Left lung (tissue), 10 donors: Measurements from ENCODE around the gene GRIN3B. TPM values are rescaled to one million over a fixed set of nuclear protein-coding genes. Genes with fewer than 3 reads are reported as not detected.
A peak's percentile ranks its signal among the peaks of the same experiment; 100 is the strongest.

Experiments
- ATAC-seq: fragments of 200-7000 bp; cut with Tn5 transposase; one replicate; pipeline ENCODE4 v1.9.1; 2020; ENCODE audit warnings: moderate library complexity
- DNase-seq, 4 donors: peaks; one replicate each; pipeline ENCODE4 v3.0.0-alpha.2; 2013 to 2020
- H3K27ac ChIP-seq, 2 donors: fragments of 200-600 bp; sonication (generic) in 1 of 2; one replicate each; pipeline versions ENCODE4 v1.5.0 to v1.8.0; 2020 to 2021
- H3K27me3 ChIP-seq, 2 donors: fragments of 200-600 bp; sonication (generic) in 1 of 2; one replicate each; pipeline versions ENCODE4 v1.5.0 to v1.8.0; 2020 to 2021
- H3K36me3 ChIP-seq, 2 donors: fragments of 200-600 bp; sonication (generic) in 1 of 2; one replicate each; pipeline versions ENCODE4 v1.5.0 to v1.8.0; 2020 to 2021
- H3K4me1 ChIP-seq, 2 donors: fragments of 200-600 bp; one replicate each; pipeline ENCODE4 v1.8.0; 2021
- H3K4me3 ChIP-seq, 2 donors: fragments of 200-600 bp; sonication (generic) in 1 of 2; one replicate each; pipeline versions ENCODE4 v1.5.0 to v1.8.0; 2020 to 2021; ENCODE audit warnings: mild to moderate bottlenecking in 1 of 2
- H3K9me3 ChIP-seq, 2 donors: fragments of 200-600 bp; sonication (generic) in 1 of 2; one replicate each; pipeline versions ENCODE4 v1.5.0 to v1.8.0; 2020 to 2021
- intact Hi-C, 2 donors: fragments of 100-400 bp; cut with DNase I; formaldehyde crosslinking; loops; one replicate each; pipeline versions ENCODE4 v1.11.2 to v1.14.2; 2022
- polyA plus RNA-seq, 6 donors: library from polyadenylated mRNA; unstranded; fragments of 120-200 nt; gene quantifications; one replicate each; pipeline ENCODE4 v1.2.1, GENCODE V29; 2013; ENCODE audit not compliant: insufficient read length in 6 of 6
- total RNA-seq, 2 donors: library from RNA; stranded (reverse); fragmentation: NEBNext Ultra II Directional; extraction: Animal tissue kit (Norgen Biotek cat#: 25700); gene quantifications; one replicate each; pipeline ENCODE4 v1.2.1, GENCODE V29; 2021
- TF ChIP-seq, protein P1 (sequence below), 2 donors: fragments of 200-600 bp; sonication (generic) in 1 of 2; IDR thresholded peaks; one replicate each; pipeline versions ENCODE4 v1.5.0 to v1.8.0; 2021; ENCODE audit warnings: antibody characterized with exemption in 2 of 2
- donor health status: DM: no; HTN: yes; CAD: no.
- donor health status: DM: no; HTN: no; CAD: no.

The GRIN3B gene
- total and polyA plus RNA-seq, 8 donors, result 0.37 to 2.7 (median 0.60) TPM; not detected in 1

DNA sequence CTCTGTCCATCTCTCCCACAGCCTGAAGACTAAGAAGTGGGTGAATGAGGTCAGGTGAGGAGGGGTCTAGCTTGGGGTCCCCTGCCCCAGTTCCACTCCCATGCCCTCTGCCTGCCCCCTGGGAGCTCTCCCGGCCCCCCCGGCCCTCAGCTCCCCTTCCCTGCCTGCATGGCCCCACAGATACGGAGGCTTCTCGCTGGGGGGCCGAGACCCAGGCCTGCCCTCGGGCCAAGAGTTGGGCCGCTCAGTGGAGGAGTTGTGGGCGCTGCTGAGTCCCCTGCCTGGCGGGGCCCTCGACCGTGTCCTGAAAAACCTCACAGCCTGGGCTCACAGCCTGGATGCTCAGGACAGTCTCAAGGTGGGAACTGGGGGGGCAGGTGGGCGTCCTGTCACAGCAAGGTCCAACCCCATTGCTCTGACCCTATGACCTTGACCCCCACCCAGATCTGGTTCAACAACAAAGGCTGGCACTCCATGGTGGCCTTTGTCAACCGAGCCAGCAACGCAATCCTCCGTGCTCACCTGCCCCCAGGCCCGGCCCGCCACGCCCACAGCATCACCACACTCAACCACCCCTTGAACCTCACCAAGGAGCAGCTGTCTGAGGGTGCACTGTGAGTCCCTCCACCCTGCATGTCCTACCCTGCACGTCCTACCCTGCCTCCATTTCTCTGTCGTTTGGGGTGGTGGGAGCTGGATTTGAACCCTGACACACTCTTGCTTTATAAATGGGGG is 55.8 kb downstream of the GRIN3B start:
- Histone ChIP-seq H3K36me3 (peaks cover 0 to 61% of the 10 kb centered on the region in 2 donors), H3K9me3 (peaks cover 0 to 31% of the 10 kb centered on the region in 2 donors), H3K4me3 (no peak overlapping the region), H3K27ac (no peak overlapping the region), H3K27me3 (no peaks in the 10 kb centered on the region), H3K4me1 (no peaks in the 10 kb centered on the region)
- no peak for DNase-seq
- intact Hi-C loops, result no loop called here
- no peak for ATAC-seq
- TF ChIP-seq, protein P1, sequence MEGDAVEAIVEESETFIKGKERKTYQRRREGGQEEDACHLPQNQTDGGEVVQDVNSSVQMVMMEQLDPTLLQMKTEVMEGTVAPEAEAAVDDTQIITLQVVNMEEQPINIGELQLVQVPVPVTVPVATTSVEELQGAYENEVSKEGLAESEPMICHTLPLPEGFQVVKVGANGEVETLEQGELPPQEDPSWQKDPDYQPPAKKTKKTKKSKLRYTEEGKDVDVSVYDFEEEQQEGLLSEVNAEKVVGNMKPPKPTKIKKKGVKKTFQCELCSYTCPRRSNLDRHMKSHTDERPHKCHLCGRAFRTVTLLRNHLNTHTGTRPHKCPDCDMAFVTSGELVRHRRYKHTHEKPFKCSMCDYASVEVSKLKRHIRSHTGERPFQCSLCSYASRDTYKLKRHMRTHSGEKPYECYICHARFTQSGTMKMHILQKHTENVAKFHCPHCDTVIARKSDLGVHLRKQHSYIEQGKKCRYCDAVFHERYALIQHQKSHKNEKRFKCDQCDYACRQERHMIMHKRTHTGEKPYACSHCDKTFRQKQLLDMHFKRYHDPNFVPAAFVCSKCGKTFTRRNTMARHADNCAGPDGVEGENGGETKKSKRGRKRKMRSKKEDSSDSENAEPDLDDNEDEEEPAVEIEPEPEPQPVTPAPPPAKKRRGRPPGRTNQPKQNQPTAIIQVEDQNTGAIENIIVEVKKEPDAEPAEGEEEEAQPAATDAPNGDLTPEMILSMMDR (IDR thresholded peaks at IDR 0.05), result no peak

DNA sequence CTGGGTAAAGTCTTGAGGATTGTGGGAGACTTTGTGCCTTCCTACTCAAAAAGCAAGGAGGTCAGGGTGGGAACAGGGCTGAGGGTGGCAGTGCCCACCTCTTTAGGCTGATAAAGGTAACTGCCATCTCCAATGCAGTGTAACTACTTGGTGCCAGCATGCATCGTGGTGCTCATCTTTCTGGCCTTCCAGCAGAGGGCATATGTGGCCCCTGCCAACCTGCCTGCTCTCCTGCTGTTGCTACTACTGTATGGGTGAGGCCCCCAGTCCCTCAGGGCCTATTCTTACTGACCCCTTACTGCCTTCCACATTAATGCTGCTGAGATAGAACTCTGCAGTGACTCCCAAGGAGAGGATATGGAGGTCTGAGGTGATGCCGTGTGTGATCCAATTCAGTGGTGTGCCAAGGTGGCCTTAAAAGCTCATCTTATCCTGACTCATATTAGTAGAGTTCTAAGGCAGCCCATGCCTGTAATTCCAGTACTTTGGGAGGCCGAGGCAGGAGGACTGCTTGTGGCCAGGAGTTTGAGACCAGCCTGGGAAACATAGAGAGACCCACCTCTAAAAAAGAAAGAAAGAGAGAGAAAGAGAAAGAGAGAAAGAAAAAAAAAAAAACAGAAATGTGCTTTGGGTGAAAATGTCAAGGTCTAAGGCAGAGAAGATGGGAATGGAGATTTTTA is 57.1 kb downstream of the GRIN3B start:
- H3K9me3 ChIP-seq, result peaks cover 0 to 31% of the 10 kb centered on the region in 2 donors

DNA sequence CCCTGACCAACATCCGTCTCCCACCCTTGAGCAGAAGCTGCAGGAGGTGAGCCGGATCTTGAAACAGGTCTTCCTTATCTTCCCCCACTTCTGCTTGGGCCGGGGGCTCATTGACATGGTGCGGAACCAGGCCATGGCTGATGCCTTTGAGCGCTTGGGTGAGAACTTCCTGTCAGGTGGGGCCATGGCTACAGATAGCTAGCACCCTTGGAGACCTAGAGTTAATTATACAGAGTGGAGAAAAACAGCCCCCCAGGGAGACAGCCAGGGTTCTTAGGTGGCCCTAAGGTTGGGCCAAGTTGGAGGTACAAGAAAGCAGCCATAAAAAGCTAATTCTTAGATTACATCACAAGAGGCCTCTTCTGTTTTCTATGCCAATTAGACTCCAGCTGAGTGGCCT is 57.9 kb downstream of the GRIN3B start:
- no peak overlapping the region for H3K4me3 ChIP-seq
- no peaks in the 10 kb centered on the region for H3K4me1 ChIP-seq
- H3K9me3 ChIP-seq, result peaks cover 0 to 31% of the 10 kb centered on the region in 2 donors
- intact Hi-C loops, result no loop called here
- DNase-seq (no peak), ATAC-seq (no peak)
- TF ChIP-seq, protein P1 (IDR thresholded peaks at IDR 0.05), result no peak
- H3K36me3 ChIP-seq, result peaks cover 0 to 57% of the 10 kb centered on the region in 2 donors
- H3K27ac ChIP-seq, result no peak overlapping the region
- H3K27me3 ChIP-seq, result no peaks in the 10 kb centered on the region

More for the DNA sequence above, 57.1 kb downstream of the GRIN3B start:
- Histone ChIP-seq H3K27me3 (no peaks in the 10 kb centered on the region), H3K27ac (no peak overlapping the region), H3K4me1 (no peaks in the 10 kb centered on the region), H3K36me3 (peaks cover 0 to 57% of the 10 kb centered on the region in 2 donors), H3K4me3 (no peak overlapping the region)
- intact Hi-C loops, result no loop called here
- ATAC-seq, result peak; percentile 63
- no peak for DNase-seq
- TF ChIP-seq, protein P1 (IDR thresholded peaks at IDR 0.05), result no peak

Other genes starting within 250 kb of the GRIN3B start
- 10 to 100 TPM; 19.2 to 44.0 TPM for gene MISP, start 249.3 kb upstream of the GRIN3B start, total RNA-seq
- gene MISP, start 249.3 kb upstream of the GRIN3B start, polyA plus RNA-seq, result 10 to 100 TPM in 3 of 6 donors, 1 to 10 TPM in 3; 5.8 to 15.6 (median 10.6) TPM
- 100 to 1,000 TPM; 236 to 354 TPM for gene PTBP1, start 203.0 kb upstream of the GRIN3B start, total RNA-seq
- 100 to 1,000 TPM; 317 to 374 (median 340) TPM for gene PTBP1, start 203.0 kb upstream of the GRIN3B start, polyA plus RNA-seq
- gene PLPPR3, start 178.5 kb upstream of the GRIN3B start, total RNA-seq, result 1 to 10 TPM; 1.6 to 1.9 TPM
- 10 to 100 TPM in 1 of 6 donors, 1 to 10 TPM in 5; 4.9 to 11.9 (median 6.8) TPM for gene PLPPR3, start 178.5 kb upstream of the GRIN3B start, polyA plus RNA-seq
- gene AZU1, start 172.6 kb upstream of the GRIN3B start, total RNA-seq, result 1 to 10 TPM; 1.3 TPM
- gene AZU1, start 172.6 kb upstream of the GRIN3B start, polyA plus RNA-seq, result 1 to 10 TPM; 1.7 to 4.7 (median 2.5) TPM
- gene PRTN3, start 159.4 kb upstream of the GRIN3B start, total RNA-seq, result under 1 TPM; 0.55 to 0.58 TPM
- gene PRTN3, start 159.4 kb upstream of the GRIN3B start, polyA plus RNA-seq, result 1 to 10 TPM; 1.5 to 3.8 (median 3.0) TPM
- gene ELANE, start 148.1 kb upstream of the GRIN3B start, total RNA-seq, result 1 to 10 TPM in 1 of 2 donors, under 1 TPM in 1; 0.89 to 1.3 TPM
- gene ELANE, start 148.1 kb upstream of the GRIN3B start, polyA plus RNA-seq, result 1 to 10 TPM in 4 of 6 donors, under 1 TPM in 2; 0.70 to 2.2 (median 1.2) TPM
- 10 to 100 TPM; 78.0 to 85.3 TPM for gene CFD, start 140.8 kb upstream of the GRIN3B start, total RNA-seq
- 10 to 100 TPM in 2 of 6 donors, 1 to 10 TPM in 4; 4.9 to 22.9 (median 8.1) TPM for gene CFD, start 140.8 kb upstream of the GRIN3B start, polyA plus RNA-seq
- 10 to 100 TPM; 51.7 to 55.8 TPM for gene MED16, start 107.2 kb upstream of the GRIN3B start, total RNA-seq
- 10 to 100 TPM; 42.4 to 61.7 (median 53.0) TPM for gene MED16, start 107.2 kb upstream of the GRIN3B start, polyA plus RNA-seq
- not detected for gene RNU6-9, start 106.9 kb upstream of the GRIN3B start, total RNA-seq
- not detected for gene RNU6-9, start 106.9 kb upstream of the GRIN3B start, polyA plus RNA-seq
- 10 to 100 TPM; 46.1 to 66.3 TPM for gene R3HDM4, start 87.2 kb upstream of the GRIN3B start, total RNA-seq
- gene R3HDM4, start 87.2 kb upstream of the GRIN3B start, polyA plus RNA-seq, result 10 to 100 TPM; 28.8 to 51.2 (median 37.4) TPM
- gene KISS1R, start 83.1 kb upstream of the GRIN3B start, total RNA-seq, result under 1 TPM in 1 of 2 donors, not detected in 1; 0.23 TPM
- under 1 TPM in 2 of 6 donors, not detected in 4; 0.11 to 0.15 TPM for gene KISS1R, start 83.1 kb upstream of the GRIN3B start, polyA plus RNA-seq
- gene ARID3A, start 74.4 kb upstream of the GRIN3B start, total RNA-seq, result 10 to 100 TPM; 20.7 to 35.7 TPM
- 10 to 100 TPM; 20.6 to 30.5 (median 23.6) TPM for gene ARID3A, start 74.4 kb upstream of the GRIN3B start, polyA plus RNA-seq
- 10 to 100 TPM; 36.1 to 40.7 TPM for gene WDR18, start 16.1 kb upstream of the GRIN3B start, total RNA-seq
- 10 to 100 TPM; 26.6 to 35.9 (median 34.1) TPM for gene WDR18, start 16.1 kb upstream of the GRIN3B start, polyA plus RNA-seq
- 100 to 1,000 TPM; 135 to 154 TPM for gene TMEM259, start 20.7 kb downstream of the GRIN3B start, total RNA-seq
- 100 to 1,000 TPM in 2 of 6 donors, 10 to 100 TPM in 4; 74.2 to 117 (median 98.7) TPM for gene TMEM259, start 20.7 kb downstream of the GRIN3B start, polyA plus RNA-seq
- not detected for gene RNU6-2, start 21.1 kb downstream of the GRIN3B start, total RNA-seq
- not detected for gene RNU6-2, start 21.1 kb downstream of the GRIN3B start, polyA plus RNA-seq
- gene CNN2, start 26.2 kb downstream of the GRIN3B start, total RNA-seq, result 100 to 1,000 TPM; 250 to 259 TPM
- gene CNN2, start 26.2 kb downstream of the GRIN3B start, polyA plus RNA-seq, result 100 to 1,000 TPM; 133 to 214 (median 160) TPM
- 10 to 100 TPM; 49.6 to 52.2 TPM for gene ABCA7, start 39.7 kb downstream of the GRIN3B start, total RNA-seq
- gene ABCA7, start 39.7 kb downstream of the GRIN3B start, polyA plus RNA-seq, result 1 to 10 TPM; 3.3 to 5.5 (median 4.5) TPM
- gene ARHGAP45, start 66.7 kb downstream of the GRIN3B start, total RNA-seq, result 10 to 100 TPM; 71.1 to 83.8 TPM
- gene ARHGAP45, start 66.7 kb downstream of the GRIN3B start, polyA plus RNA-seq, result 10 to 100 TPM in 5 of 6 donors, 1 to 10 TPM in 1; 8.5 to 12.3 (median 11.2) TPM
- gene POLR2E, start 95.0 kb downstream of the GRIN3B start, total RNA-seq, result 100 to 1,000 TPM; 139 to 160 TPM
- gene POLR2E, start 95.0 kb downstream of the GRIN3B start, polyA plus RNA-seq, result 100 to 1,000 TPM; 120 to 147 (median 135) TPM
- gene GPX4, start 103.6 kb downstream of the GRIN3B start, total RNA-seq, result 100 to 1,000 TPM; 266 to 365 TPM
- gene GPX4, start 103.6 kb downstream of the GRIN3B start, polyA plus RNA-seq, result 100 to 1,000 TPM; 146 to 223 (median 208) TPM
- gene SBNO2, start 173.8 kb downstream of the GRIN3B start, total RNA-seq, result 100 to 1,000 TPM in 1 of 2 donors, 10 to 100 TPM in 1; 68.3 to 119 TPM
- gene SBNO2, start 173.8 kb downstream of the GRIN3B start, polyA plus RNA-seq, result 10 to 100 TPM; 17.9 to 25.5 (median 22.5) TPM
- gene STK11, start 205.4 kb downstream of the GRIN3B start, total RNA-seq, result 10 to 100 TPM; 42.6 to 52.0 TPM
- gene STK11, start 205.4 kb downstream of the GRIN3B start, polyA plus RNA-seq, result 10 to 100 TPM; 46.4 to 58.4 (median 51.1) TPM
- gene CBARP, start 237.6 kb downstream of the GRIN3B start, total RNA-seq, result 1 to 10 TPM in 1 of 2 donors, under 1 TPM in 1; 0.55 to 1.5 TPM
- 1 to 10 TPM in 5 of 6 donors, under 1 TPM in 1; 0.75 to 2.5 (median 1.3) TPM for gene CBARP, start 237.6 kb downstream of the GRIN3B start, polyA plus RNA-seq
- gene ATP5F1D, start 241.3 kb downstream of the GRIN3B start, total RNA-seq, result 100 to 1,000 TPM; 139 to 161 TPM
- 100 to 1,000 TPM in 1 of 6 donors, 10 to 100 TPM in 5; 55.0 to 107 (median 71.8) TPM for gene ATP5F1D, start 241.3 kb downstream of the GRIN3B start, polyA plus RNA-seq
- gene MIDN, start 248.2 kb downstream of the GRIN3B start, total RNA-seq, result 100 to 1,000 TPM in 1 of 2 donors, 10 to 100 TPM in 1; 87.4 to 115 TPM
- gene MIDN, start 248.2 kb downstream of the GRIN3B start, polyA plus RNA-seq, result 10 to 100 TPM; 34.3 to 64.9 (median 53.0) TPM